PC-9 (cell line): ENCODE results near the gene FOXD4L6.
"Not testable (repeated sequence)": the region's sequence is repeated elsewhere in the genome, so short reads cannot be mapped to it uniquely, and the experiment has no call there.

Experiments used
- EZH2 ChIP-seq: fragments of 200-600 bp; sonication (generic); IDR thresholded peaks from 2 replicates; pipeline ENCODE4 v1.8.0; 2017; ENCODE audit warnings: antibody characterized with exemption, low read depth
- TF ChIP-seq, protein P1 (sequence below): fragments of 200-600 bp; sonication (generic); conservative IDR thresholded peaks from 2 replicates; pipeline ENCODE4 v1.6.1; 2017; ENCODE audit warnings: mixed run types, antibody characterized with exemption, mild to moderate bottlenecking, moderate library complexity

DNA sequence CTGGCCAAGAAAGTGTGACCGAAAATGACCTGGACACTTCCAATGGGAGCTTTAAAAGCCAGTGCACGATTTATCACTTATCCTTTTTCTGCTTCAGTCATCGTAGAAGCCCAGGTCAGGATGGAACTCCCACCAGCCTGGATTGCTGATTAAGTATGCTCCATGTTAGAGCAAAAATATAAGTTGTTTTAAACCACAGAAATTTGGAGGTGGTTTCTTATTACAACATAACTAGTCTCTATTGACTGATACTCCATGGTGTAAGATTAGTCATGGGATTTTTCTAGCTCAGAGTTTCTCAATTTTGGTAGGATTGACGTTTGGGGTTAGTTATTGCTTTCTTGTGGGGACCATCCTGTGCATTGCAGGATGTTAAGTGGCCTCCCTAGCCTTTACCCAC is 29.7 kb downstream of the FOXD4L6 start:
- TF ChIP-seq, protein P1, sequence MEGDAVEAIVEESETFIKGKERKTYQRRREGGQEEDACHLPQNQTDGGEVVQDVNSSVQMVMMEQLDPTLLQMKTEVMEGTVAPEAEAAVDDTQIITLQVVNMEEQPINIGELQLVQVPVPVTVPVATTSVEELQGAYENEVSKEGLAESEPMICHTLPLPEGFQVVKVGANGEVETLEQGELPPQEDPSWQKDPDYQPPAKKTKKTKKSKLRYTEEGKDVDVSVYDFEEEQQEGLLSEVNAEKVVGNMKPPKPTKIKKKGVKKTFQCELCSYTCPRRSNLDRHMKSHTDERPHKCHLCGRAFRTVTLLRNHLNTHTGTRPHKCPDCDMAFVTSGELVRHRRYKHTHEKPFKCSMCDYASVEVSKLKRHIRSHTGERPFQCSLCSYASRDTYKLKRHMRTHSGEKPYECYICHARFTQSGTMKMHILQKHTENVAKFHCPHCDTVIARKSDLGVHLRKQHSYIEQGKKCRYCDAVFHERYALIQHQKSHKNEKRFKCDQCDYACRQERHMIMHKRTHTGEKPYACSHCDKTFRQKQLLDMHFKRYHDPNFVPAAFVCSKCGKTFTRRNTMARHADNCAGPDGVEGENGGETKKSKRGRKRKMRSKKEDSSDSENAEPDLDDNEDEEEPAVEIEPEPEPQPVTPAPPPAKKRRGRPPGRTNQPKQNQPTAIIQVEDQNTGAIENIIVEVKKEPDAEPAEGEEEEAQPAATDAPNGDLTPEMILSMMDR: not testable (repeated sequence)
- TF ChIP-seq EZH2: not testable (repeated sequence)
